ENCODE measurements around the gene GJD4. TPM values are rescaled to one million over a fixed set of nuclear protein-coding genes. Genes with fewer than 3 reads are reported as not detected.

Gene GJD4
- total RNA-seq, 4 donors from 2014 or later, result not detected

DNA sequence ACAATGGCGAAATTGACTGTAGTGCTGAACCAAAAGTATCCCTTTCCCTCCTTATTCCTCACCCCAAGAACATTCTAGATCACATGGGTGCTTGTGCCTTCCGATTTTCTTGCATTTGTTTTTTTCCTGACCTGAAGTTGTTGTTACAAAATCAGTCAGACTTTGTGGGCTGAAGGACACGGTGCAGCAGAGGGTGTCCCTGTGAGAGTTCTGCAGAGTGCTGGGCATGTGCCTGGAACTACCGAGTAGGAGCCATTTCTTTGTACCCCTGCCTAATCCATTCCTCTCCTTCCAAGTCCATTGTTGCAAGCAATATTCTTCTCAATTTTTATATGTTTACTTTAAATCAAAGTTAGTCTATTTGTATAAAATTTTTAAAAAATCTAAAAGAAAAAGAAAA, 35.3 kb upstream of the GJD4 start:
- Histone ChIP-seq H3K9me3 (no peaks in the 10 kb centered on the region), H3K4me1 (peaks cover 16 to 18% (median 18%) of the 10 kb centered on the region in 4 donors), H3K4me3 (no peak overlapping the region), H3K27me3 (no peaks in the 10 kb centered on the region), H3K27ac (replicated peaks in 1 of 4) (no peak overlapping the region), H3K36me3 (peaks cover 10 to 71% (median 43%) of the 10 kb centered on the region in 4 donors)
- WGBS, result 86% methylated on average over 4 of the region's 4 CpGs
- no peak for DNase-seq (ENCODE audit: extremely low spot score)
- intact Hi-C loops (cut with DNase I), result loop anchor here (10.0 kb wide), 1 partner anchor 335 kb away; no protein-coding TSS in a partner anchor
- no peak for TF ChIP-seq POLR2A (IDR thresholded peaks at IDR 0.05; ENCODE audit: low read depth)
- TF ChIP-seq EP300 (IDR thresholded peaks at IDR 0.05), result no peak
- no peak for TF ChIP-seq POLR2AphosphoS5 (IDR thresholded peaks at IDR 0.05)
- TF ChIP-seq, protein P1, sequence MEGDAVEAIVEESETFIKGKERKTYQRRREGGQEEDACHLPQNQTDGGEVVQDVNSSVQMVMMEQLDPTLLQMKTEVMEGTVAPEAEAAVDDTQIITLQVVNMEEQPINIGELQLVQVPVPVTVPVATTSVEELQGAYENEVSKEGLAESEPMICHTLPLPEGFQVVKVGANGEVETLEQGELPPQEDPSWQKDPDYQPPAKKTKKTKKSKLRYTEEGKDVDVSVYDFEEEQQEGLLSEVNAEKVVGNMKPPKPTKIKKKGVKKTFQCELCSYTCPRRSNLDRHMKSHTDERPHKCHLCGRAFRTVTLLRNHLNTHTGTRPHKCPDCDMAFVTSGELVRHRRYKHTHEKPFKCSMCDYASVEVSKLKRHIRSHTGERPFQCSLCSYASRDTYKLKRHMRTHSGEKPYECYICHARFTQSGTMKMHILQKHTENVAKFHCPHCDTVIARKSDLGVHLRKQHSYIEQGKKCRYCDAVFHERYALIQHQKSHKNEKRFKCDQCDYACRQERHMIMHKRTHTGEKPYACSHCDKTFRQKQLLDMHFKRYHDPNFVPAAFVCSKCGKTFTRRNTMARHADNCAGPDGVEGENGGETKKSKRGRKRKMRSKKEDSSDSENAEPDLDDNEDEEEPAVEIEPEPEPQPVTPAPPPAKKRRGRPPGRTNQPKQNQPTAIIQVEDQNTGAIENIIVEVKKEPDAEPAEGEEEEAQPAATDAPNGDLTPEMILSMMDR (IDR thresholded peaks at IDR 0.05), result no peak

DNA sequence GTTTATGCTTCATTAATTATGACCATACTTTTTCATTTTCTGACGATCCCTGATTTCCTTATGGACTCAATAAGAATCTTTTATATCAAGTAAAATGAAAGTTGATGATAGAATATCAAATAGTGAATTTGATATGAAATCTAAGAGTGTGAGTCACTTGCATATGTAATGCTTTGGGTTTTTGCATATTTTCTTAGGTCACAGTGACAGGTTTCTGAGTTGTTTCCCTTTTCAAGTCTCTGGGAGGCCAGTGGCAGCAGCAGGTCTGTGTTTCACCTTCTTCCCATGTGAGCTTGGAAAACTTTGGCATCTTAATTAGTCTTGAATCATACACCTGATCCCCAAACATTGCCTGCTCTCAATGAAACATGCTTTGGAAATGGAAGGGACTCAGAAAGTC, 34.7 kb upstream of the GJD4 start:
- Histone ChIP-seq H3K27ac (replicated peaks in 1 of 4) (no peak overlapping the region), H3K4me3 (no peak overlapping the region), H3K4me1 (peaks cover 11 to 13% (median 12%) of the 10 kb centered on the region in 4 donors), H3K36me3 (peaks cover 10 to 73% (median 46%) of the 10 kb centered on the region in 4 donors), H3K27me3 (no peaks in the 10 kb centered on the region), H3K9me3 (no peaks in the 10 kb centered on the region)
- no peak for DNase-seq (ENCODE audit: extremely low spot score)
- TF ChIP-seq EP300 (IDR thresholded peaks at IDR 0.05) (no peak), POLR2AphosphoS5 (IDR thresholded peaks at IDR 0.05) (no peak), POLR2A (IDR thresholded peaks at IDR 0.05; ENCODE audit: low read depth) (no peak)
- TF ChIP-seq, protein P1 (IDR thresholded peaks at IDR 0.05), result no peak
- 90% methylated on average over 1 of the region's 1 CpG for WGBS
- intact Hi-C loops (cut with DNase I), result no loop called here

DNA sequence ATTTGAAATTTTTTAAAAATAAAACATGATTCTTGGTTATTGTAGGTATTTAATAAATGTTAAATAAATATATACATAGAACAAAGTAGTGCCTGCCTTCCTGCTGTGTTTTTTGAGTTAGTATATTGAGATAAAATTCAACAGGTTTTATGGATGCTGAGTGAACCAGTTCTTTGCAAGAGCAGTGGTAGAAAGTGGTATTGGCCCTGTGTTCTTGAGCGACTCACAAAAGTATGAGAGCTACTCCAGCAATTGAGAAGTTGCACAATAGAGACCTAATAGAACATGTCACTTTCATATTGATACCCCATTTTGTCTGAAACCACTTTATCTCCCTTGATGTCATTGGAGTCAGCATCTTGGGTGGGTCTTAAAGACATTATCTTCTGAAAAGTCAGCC, 32.6 kb upstream of the GJD4 start:
- no peaks in the 10 kb centered on the region for H3K27me3 ChIP-seq
- no peaks in the 10 kb centered on the region for H3K4me1 ChIP-seq
- intact Hi-C loops (cut with DNase I), result no loop called here
- no peak for DNase-seq (ENCODE audit: extremely low spot score)
- 95% methylated on average over 1 of the region's 1 CpG for WGBS
- H3K36me3 ChIP-seq, result peaks cover 10 to 58% (median 39%) of the 10 kb centered on the region in 4 donors
- no peak overlapping the region for H3K4me3 ChIP-seq
- H3K27ac ChIP-seq (replicated peaks in 1 of 4), result no peak overlapping the region
- TF ChIP-seq POLR2A (IDR thresholded peaks at IDR 0.05; ENCODE audit: low read depth), result no peak
- TF ChIP-seq EP300 (IDR thresholded peaks at IDR 0.05), result no peak
- TF ChIP-seq POLR2AphosphoS5 (IDR thresholded peaks at IDR 0.05), result no peak
- TF ChIP-seq, protein P1 (IDR thresholded peaks at IDR 0.05), result no peak
- H3K9me3 ChIP-seq, result no peaks in the 10 kb centered on the region

DNA sequence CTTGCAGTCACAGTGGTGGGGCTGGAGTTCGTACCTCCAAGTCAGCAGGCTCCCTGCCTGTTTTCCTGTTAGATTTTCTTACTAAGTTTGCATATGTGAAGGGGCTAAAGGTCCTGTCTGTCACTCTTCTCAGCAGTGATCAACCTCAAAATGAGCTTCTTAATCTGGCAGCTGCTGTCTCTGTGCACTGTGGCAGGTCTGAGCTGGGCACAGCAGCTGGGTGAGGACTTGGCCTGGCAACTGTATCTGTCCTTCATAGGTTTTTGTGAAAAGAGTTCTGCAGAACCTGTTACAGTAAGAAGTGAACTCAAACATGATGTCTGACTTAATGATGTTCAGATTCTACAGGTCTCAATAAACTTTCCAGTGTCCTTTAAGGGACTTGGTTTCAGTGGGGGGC, 31.3 kb upstream of the GJD4 start:
- Histone ChIP-seq H3K4me3 (no peak overlapping the region), H3K36me3 (peaks cover 6 to 46% (median 27%) of the 10 kb centered on the region in 4 donors), H3K27me3 (no peaks in the 10 kb centered on the region), H3K9me3 (no peaks in the 10 kb centered on the region), H3K27ac (replicated peaks in 1 of 4) (no peak overlapping the region), H3K4me1 (peaks cover 0 to 6% (median 2%) of the 10 kb centered on the region in 4 donors)
- DNase-seq (ENCODE audit: extremely low spot score), result no peak
- no CpG with 5 or more reads among the region's 1 CpG for WGBS
- intact Hi-C loops (cut with DNase I), result no loop called here
- TF ChIP-seq POLR2AphosphoS5 (IDR thresholded peaks at IDR 0.05), result no peak
- TF ChIP-seq EP300 (IDR thresholded peaks at IDR 0.05), result no peak
- TF ChIP-seq POLR2A (IDR thresholded peaks at IDR 0.05; ENCODE audit: low read depth), result no peak
- TF ChIP-seq, protein P1 (IDR thresholded peaks at IDR 0.05), result no peak

DNA sequence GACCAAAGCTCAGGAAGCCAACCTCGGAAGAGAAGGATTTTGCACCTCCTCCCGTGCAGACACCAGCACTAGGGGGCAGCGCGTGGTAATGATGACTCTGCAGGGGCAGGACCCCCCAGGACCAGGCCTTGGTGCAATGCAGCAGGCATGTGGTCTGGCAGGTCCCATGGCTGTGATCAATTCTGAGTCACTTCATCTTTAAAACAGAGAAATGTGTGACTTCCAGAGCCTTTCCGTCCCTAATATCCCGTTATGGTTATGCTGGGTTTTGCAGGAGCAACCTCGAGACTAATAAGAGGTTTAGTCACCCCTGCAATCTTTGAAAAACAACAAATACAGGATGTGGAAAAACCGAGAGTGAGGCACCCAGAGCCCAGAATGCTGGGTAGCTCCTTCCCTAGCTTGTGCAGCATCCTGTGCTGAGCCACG, 30.2 kb upstream of the GJD4 start:
- DNase-seq (ENCODE audit: extremely low spot score), result no peak
- 92% methylated on average over 8 of the region's 9 CpGs for WGBS
- Histone ChIP-seq H3K27ac (replicated peaks in 1 of 4) (no peak overlapping the region), H3K4me1 (peaks cover 0 to 6% (median 2%) of the 10 kb centered on the region in 4 donors), H3K36me3 (peaks cover 0 to 35% (median 16%) of the 10 kb centered on the region in 4 donors), H3K4me3 (no peak overlapping the region), H3K9me3 (no peaks in the 10 kb centered on the region), H3K27me3 (no peaks in the 10 kb centered on the region)
- intact Hi-C loops (cut with DNase I), result no loop called here
- TF ChIP-seq POLR2AphosphoS5 (IDR thresholded peaks at IDR 0.05), result no peak
- TF ChIP-seq EP300 (IDR thresholded peaks at IDR 0.05), result no peak
- TF ChIP-seq POLR2A (IDR thresholded peaks at IDR 0.05; ENCODE audit: low read depth), result no peak
- TF ChIP-seq, protein P1 (IDR thresholded peaks at IDR 0.05), result no peak
